Stimulated activated naive CD8-positive, alpha-beta T cell treated with anti-CD3 and anti-CD28 coated beads, Interleukin-15, Interleukin-2, amounts not matched to agents 100 U/mL and 50 U/mL, for 24 hours (primary cell): ENCODE data around the gene IER2.
"Not testable (repeated sequence)": the region's sequence is repeated elsewhere in the genome, so short reads cannot be mapped to it uniquely, and the experiment has no call there.

Experiments
- ATAC-seq: fragments of 150-1000 bp; cut with Tn5 transposase; one replicate; pipeline ENCODE4 v1.10.0; 2021
- DNase-seq: peaks from one replicate; pipeline ENCODE4 v3.0.0; 2021

IER2 gene

DNA sequence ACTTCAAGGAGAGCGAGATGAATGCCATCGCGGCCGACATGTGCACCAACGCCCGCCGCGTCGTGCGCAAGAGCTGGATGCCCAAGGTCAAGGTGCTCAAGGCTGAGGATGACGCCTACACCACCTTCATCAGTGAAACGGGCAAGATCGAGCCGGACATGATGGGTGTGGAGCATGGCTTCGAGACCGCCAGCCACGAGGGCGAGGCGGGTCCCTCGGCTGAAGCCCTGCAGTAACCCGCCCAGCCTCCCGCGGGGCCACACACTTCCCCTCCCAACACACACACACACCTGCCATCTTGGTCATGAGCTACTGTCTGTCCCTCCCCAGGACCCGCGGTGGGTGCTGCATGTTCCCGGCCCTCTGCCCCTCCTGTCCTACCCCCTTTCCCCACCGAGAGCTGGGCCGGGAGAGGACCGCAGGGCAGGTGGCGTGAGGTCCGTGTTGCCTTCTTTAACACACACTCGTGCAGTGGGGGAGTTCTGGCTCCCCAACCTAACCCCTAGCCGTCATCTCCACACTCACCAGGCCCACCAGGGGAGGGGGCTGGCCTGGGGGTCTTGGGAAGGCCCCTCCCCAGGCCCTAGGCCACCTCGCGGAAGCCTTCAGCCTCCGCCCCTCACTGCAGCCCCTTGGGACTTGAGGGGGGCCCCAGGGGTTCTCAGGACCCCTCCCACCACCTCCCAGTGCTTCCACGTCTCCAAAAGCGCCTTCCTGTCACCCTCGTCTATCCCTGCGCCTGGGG lies 11.9 kb upstream of the IER2 start:
- no peak for DNase-seq

DNA sequence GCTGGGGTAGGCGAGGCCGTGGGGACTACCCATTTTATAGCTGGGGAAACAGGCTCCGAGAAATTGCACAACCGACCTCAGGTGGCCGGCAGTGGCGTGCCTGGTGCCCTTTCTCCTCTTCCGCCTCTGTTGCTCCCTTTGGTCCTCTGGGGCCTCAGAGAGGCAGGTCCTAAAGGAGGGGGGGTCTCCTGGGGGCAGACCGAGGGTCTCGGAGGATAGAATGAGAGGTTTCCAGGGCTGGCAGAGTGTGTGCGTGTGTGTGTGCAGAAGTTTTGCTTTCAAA lies 11.4 kb upstream of the IER2 start:
- ATAC-seq = no peak
- DNase-seq = no peak

More for the DNA sequence above, 11.9 kb upstream of the IER2 start:
- no peak for ATAC-seq

DNA sequence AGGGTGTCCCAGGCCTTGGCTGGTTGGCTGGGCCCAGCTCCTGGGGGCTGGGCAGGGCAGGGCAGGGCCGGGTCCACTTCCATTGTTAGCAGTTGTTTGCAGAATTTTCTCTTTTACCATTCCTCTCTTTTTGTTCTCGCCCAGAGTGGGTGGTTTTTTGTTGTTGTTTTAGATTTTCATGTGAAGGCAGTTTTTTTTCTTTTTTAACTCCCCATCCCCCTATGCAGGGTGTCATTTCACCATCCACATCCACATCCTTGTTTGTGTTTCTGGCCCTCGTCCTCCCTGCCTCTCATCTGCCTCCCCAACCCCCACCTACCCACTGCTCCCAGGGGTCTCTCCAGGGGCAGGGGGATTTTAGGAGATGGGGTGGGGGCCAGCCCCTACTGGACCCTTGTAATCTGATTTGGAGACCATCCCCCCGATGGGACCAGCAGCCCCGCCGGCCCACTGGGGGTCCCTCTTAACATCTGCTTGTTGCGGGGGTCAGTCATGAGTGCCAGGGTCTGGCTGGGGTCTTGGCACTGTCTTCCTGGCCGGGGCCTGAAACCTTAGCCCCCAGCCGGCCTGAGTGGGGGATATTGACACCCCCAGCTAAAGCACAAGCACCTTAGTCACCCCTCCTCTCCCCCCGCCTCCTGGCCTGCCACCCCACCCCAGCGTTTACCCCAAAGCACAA lies 10.4 kb upstream of the IER2 start:
- DNase-seq (no peak), ATAC-seq (no peak)

DNA sequence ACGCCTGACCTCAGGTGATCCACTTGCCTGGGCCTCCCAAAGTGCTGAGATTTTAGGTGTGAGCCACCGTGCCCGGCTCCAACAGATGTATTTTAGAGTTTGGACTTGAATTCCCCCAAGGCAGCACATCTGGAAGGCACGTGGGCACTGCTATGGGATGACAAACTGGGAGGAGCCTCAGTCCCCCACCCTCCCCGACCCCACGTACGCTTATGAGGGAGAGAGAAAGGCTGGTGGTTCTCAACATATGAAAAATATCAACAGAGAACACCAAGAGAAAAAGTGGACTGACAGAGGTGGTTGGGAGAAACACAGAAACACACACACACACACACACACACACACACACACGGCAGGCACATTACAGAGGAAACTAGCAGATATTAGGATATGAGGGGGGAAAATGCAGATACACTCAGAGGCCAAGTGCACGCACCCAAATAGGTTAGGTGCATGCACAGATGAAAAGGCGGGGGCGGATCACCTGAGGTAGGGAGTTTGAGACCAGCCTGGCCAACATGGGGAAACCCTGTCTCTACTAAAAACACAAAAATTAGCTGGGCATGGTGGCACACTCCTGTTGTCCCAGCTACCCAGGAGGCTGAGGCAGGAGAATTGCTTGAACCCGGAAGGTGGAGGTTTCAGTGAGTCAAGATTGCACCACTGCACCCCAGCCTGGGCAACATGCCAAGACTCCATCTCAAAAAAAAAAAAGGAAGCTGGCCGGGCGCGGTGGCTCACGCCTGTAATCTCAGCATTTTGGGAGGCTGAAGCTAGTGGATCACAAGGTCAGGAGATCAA lies 3.2 kb upstream of the IER2 start:
- DNase-seq = no peak
- no peak for ATAC-seq

DNA sequence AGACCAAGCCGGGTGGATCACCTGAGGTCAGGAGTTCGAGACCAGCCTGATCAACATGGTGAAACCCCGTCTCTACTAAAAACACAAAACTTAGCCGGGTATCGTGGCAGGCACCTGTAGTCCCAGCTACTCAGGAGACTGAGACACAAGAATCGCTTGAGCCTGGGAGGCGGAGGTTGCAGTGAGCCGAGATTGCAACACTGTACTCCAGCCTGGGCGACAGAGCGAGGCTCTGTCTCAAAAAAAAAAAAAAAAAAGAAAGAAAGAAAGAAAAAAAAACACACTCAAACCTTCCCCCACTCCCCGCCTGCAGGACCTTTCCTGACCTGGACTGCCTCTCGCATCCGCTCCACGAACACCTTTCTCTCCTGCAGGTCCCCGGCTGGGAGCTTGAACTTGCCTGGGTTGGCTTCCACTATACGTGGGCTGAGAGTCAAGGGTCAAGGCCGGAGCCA lies 1.0 kb upstream of the IER2 start:
- not testable (repeated sequence) for DNase-seq, ATAC-seq

DNA sequence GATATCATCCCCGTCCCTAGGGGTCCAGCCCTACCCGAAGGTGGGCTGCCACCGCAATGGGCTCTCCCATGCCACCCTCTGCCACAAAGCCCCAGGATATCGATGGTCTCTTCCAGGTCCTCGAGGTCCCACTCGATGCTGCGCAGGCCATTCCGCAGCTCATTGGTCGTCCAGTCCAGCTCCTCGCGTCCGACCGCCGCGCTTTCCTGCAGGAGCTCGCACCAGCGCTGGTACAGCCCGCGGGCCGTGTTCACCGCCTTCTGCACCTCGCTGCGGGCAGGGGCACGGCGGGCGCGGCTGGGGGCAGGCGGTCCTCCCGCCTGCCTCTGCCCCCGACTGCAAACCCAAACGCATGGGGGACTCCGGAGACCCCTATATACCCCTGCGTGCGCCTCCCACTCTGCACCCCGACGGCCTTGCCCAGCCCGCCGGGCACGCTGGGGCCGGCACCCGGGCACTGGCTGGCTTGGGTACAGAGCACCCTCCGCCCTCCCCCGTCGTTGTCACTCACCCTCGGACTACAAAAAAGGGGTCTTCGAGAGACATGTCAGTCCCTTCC lies 504 bp upstream of the IER2 start:
- DNase-seq (peak; percentile 49), ATAC-seq (no peak)

DNA sequence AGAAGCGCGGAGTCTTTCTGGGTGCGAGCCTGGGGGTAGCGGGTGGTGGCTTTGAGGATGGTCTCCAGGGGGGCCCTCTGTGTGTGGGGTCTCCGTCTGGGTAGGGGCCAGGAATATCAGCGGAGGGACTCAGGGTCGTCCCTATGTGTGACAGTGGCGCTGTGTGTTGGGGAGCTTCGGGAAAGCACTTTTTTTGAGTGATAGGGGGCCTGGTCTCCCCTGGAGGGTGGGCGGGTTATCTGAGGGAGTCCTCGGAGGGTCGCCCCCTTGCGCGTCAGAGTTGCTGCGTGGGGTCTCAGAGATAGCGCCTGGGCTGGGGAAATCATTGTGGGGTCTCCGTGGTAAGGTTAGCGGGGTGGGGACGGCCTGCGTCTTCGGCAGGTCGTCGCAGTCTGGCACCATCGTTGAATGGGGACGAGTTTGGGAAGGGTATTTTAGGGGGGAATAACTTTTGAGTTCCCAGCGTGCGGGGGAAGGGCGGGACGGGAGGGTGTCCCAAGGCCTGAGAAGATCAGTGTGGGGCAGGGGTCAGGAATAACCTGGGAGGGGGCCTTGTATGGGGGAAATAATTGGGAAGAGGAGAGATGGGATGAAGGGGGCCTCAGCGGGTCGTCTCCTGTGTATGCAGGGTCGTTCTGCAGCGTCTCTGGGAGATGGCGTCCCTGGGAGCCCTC lies 857 bp downstream of the IER2 start:
- ATAC-seq (peak; percentile 3), DNase-seq (peak; percentile 53)

DNA sequence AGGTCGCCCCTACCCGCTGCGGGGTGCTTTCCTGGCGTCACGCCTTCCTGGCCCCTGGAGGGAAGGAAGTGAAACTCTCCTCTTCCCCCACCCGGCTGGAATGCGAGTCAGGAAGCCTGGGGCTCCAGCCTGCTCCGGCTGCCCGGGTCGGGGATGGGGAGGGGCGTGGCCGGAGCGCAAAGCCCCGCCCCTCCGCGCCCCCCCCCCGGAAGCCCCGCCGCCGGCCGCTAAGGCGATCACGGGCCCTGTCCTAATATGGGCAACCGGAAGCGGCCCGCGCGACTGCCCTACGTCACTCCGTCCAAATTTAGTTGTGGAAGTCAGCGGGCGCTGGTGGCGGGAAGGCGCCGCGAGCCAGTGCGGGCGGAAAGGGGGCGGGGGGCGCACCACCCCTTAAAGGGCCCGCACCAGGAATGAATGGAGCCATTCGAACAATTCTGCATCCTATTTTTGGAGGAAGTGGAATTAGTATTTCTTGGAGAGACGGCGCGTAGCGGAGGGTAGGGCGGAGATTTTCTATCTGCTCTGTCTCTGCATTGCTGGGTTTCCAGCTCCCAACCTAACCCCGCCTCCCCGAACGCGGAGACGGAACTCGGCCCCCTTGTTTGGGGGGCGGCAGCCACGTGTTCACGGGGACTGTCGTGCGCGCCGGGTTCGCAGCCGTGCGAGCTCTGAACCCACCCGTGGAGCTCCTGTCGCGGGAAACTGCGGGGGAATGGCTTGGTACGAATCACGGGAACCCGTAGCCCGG lies 1.6 kb downstream of the IER2 start:
- DNase-seq (peak; percentile 96), ATAC-seq (peak; percentile 60)

DNA sequence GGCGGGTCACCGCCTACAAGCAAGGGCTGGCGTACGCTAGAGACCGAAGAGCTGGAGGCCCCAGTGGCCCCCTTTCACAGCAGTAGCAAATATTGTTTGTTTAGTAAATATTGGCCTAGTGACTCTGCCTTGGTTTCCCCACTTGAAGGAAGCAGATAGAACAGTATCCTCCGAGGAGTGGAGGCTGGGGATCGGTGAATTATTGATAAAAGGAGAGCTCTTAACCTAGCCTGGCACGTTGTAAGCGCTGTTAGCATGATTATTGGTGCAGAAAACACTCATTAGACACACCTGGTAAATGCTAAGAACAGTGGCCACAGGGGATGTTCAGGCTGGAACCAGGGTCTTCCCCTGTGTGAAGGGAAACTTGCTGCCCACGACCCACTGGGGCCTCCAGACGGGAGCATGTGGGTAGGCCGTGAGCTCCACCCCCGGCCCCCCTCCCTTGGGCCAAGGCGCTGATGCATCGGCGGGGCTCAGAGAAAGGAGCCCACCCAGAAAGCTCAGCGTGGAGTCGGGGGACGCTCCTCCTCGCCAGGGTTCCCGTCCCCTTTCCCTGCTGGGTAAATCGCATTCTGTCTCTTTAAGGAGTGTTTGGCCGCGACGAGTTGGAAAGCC lies 2.3 kb downstream of the IER2 start:
- ATAC-seq (peak; percentile 20), DNase-seq (no peak)

DNA sequence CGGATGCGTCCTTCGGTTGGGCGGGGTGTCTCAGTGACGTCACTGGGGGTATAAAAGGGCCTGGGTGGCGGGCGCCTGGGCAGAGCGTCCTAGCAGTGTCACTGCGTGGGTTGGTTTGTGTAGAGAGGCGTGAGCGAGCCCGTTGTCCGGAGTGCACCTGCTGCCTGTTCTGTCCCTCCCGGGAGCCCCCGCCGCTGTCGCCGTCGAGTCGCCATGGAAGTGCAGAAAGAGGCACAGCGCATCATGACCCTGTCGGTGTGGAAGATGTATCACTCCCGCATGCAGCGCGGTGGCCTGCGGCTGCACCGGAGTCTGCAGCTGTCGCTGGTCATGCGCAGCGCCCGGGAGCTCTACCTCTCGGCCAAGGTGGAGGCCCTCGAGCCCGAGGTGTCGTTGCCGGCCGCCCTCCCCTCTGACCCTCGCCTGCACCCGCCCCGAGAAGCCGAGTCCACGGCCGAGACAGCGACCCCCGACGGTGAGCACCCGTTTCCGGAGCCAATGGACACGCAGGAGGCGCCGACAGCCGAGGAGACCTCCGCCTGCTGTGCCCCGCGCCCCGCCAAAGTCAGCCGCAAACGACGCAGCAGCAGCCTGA lies 2.9 kb downstream of the IER2 start:
- DNase-seq (peak; percentile 98), ATAC-seq (peak; percentile 28)

DNA sequence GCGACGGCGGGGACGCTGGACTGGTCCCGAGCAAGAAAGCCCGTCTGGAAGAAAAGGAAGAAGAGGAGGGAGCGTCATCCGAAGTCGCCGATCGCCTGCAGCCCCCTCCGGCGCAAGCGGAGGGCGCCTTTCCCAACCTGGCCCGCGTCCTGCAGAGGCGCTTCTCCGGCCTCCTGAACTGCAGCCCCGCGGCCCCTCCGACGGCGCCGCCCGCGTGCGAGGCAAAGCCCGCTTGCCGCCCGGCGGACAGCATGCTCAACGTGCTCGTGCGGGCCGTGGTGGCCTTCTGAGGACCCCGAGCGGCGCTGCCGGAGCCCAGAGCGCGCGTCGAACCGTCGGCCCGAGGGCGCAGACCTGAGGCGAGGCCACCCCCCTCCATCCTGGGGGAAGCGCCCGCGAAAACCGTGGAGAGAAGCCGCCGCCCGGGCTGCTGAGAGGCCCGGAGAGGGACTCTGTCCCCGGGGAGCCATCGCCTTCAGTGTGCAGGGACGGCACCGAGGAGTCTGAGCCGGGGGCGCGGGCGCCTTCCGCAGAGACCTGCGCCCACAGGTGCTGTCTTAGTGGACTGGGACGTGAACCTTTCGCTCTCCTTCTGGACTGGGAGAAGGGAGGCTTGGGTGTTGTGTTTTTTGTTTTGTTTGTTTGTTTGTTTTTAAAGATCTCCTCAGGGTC lies 3.5 kb downstream of the IER2 start:
- no peak for DNase-seq
- no peak for ATAC-seq

DNA sequence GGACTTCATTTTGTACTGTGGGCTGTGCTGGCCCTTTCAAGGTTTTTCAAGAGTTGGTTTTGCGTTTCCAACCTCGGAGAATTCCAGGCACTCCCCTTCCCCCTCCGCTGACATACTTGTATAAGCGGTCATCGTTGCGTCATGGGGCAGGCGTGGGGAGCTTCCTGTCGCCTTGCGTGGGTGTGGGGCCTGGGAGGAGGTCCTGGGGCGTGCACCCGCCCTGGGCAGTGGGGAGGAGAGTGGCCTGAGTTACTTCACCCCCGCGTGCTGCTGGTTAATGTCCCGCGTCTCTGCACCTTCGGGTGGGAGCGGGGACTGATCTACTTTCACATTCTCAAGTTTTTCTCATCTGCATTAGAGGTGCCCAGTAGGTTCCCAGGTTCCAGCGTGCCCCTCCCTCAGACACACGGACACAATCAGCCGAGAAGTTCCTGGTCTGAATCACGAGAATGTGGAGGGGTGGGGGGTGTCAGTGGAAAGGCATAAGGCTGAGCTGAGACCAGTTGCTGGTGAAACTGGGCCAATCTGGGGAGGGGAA lies 4.1 kb downstream of the IER2 start:
- ATAC-seq = no peak
- peak; percentile 80 for DNase-seq

DNA sequence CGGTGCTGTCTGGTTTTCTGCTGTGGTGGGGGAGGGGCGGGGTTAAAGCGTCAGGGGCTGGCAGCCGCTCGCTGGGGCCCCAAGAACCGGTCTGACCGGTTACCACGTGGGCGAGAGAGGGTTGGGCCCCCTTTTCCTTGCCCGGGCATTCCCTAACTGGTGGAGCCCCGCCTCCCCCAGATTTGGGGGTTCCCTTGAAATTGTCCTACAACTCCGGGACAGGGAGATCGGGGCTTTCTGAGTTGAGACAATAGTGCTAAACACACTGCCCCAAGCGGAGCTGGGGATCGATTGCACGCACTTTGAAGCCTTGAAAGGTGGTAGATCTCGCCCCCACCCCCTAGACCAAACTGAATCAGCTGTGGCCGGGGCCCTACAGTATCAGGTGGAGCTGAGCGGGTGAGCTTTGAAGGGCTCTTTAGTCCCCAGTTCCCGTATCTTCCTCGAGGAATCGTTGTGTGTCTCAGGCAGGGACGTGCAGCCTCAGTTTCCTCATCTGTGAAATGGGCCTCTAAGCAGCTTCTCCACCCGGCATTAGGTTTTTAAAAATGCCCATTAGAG lies 4.8 kb downstream of the IER2 start:
- peak; percentile 87 for DNase-seq
- ATAC-seq = peak; percentile 8

DNA sequence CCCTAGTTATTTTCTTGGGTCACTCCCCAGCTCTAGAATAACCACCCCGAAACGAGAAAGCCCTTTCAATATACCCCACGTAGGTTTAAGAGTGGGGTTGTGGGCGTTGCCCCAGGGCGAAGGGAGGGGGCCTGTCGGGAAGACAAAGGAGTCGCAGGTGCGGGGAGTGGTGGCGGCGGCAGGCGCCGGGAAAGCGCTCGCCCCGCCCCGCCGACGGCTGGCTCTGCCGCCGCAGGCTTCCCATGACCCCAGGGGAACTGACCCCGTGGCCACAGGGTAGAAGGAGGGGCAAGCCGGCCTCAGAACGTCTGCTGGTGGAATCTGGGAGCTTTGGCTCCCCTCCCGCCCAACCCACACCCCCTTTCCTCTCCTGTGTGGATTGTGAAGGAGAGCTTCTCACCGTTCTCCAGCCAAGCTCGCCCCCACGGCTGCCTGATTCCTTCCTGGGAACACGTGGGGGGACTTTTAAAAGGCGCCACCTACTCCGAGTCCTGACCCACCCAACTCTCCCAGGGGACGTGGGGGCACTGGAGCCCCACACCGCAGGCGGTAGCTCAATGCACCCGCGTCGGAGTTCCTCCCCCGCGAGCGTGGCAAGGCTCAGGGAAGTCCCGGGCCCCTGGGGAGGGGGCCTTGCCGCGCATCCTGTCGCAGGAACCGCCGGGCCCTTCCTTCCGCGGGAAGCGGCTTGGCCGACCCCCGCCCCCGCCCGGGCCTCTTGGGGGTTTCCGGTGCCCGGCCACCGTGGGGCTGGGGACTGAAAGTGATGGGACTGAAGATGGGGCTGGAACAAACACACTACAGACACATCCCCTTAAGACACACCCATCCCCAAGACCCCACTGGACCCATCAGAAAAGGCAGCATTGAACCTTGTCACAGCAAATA lies 5.5 kb downstream of the IER2 start:
- DNase-seq (peak; percentile 88), ATAC-seq (peak; percentile 4)

DNA sequence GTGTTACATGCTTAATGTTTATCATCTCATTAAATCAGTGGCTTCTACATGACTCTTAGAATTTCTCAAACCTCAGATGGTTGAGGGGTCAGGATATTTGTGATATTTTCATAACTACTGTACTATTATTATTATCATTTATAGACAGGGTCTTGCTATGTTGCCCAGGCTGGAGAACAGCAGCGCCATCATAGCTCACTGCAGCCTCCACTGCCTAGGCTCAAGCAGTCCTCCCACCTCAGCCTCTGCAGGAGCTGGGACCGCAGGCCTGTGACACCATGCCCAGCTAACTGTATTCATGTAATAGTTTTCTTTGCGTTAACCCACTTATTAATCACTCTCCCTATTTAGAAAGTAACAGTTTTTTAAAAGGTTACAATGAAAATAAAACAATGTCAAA lies 9.5 kb downstream of the IER2 start:
- no peak for ATAC-seq

DNA sequence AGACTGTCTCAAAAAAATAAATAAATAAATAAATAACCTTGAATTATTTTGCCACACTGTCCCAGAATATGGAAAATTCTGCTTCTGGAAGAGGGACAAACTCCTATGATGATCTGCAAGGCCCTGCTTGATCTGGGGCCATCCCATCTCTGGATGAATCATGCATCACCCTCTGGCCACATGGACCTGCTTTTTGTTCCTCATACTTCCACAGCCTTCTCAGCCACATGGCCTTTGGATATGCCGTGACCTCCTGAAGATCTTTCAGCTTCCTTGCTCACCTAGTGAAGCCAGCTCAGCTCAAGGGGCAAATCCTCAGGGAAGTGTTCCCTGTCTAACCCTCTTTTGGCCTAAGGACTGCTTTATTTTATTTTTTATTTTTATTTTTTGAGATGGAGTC lies 10.3 kb downstream of the IER2 start:
- ATAC-seq (no peak), DNase-seq (no peak)

More for the DNA sequence above, 9.5 kb downstream of the IER2 start:
- DNase-seq = no peak

DNA sequence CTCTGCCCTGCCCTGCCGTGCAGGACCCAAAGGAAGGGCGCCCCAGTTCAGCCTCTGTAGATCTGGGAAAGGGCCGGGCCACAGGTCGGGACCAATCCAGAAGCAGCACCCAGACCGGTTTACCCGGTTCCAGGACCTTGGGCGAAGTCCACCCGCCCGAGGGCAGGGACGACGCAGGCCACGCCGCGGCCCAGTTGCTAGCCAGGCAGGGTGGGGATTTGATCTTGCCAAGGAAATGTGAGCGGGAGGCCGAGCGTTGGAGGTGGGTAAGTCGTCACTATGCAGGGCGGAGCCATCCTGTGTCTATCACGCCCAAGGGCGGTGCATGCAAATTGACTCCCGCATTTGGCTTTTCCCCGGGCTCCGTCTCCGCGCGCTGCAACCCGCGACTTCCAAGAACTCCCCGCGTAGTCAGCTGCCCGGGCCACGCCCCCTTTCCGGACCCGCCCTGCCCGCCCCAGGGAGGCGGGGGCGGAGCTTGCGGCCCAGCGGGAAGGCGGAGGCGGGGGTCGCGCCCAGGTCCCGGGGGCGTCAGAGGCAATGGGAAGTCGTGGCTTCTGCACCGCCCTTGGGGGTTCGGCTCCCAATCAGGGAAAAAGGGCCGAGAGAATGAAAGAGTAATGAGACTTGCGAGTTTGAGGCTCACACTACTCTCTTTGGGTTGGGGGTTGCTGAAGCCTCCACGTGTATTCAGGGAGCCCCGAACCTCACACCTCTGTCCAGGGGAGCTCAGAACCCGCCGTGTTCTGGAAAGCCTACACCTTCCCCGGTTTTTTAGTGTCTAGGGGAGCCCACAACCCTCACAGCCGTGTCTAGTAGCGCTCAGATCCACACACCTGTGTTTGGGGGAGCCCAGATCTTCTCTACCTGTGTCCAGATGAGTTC lies 12.8 kb downstream of the IER2 start:
- DNase-seq = peak; percentile 93
- peak; percentile 67 for ATAC-seq
